Limb (tissue), 2 donors: ENCODE data around the gene TTC9C.
"Not testable (repeated sequence)": the region's sequence is repeated elsewhere in the genome, so short reads cannot be mapped to it uniquely, and the experiment has no call there.

Experiments used
- DNase-seq, 2 donors: peaks; one replicate each; pipeline ENCODE4 v3.0.0-alpha.2; 2016; ENCODE audit errors: extremely low spot score in 2 of 2

The TTC9C gene

GRCh38 chr11:62749931-62750330 lies 21.6 kb downstream of the TTC9C start:
- DNase-seq: not testable (repeated sequence)

DNA sequence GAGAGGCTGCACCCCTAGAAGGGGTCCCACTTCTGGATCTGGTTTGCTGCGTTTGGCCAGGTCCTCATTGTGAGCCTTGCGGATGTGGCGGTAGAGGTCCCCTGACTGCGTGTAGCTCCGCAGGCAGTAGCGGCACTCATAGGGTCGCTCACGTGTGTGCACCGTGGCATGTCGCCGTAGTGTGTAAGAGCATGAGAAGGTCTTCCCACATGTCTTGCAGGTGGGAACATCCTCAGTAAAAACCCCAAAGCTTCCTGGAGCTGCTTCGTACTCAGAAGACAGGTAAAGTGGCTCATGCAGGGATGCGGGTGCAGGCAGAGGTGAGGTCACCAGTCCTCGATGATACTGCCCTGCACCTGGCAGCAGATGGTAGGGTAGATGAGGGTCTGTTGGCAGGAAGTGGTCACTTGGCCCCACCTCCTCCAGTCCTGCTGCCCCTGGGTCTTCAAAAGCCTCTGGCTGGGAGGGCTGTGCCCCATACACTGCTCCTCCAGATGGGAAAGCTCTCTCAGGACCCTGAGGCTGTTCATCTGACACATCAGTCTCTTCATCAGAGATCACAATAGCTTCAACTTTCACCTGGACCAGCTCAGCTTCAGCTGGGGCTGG lies 24.0 kb downstream of the TTC9C start:
- DNase-seq: no peak

GRCh38 chr11:62752994-62753735 lies 24.9 kb downstream of the TTC9C start:
- no peak for DNase-seq

GRCh38 chr11:62753736-62754603 lies 25.7 kb downstream of the TTC9C start, which contains the start of gene ZBTB3:
ZBTB3 (minus strand) TSS chr11:62754160; CDS start chr11:62753664, 496 bp downstream.
- peak; percentile 96 to 100 for DNase-seq

GRCh38 chr11:62755086-62755615 lies 26.9 kb downstream of the TTC9C start:
- no peak for DNase-seq

DNA sequence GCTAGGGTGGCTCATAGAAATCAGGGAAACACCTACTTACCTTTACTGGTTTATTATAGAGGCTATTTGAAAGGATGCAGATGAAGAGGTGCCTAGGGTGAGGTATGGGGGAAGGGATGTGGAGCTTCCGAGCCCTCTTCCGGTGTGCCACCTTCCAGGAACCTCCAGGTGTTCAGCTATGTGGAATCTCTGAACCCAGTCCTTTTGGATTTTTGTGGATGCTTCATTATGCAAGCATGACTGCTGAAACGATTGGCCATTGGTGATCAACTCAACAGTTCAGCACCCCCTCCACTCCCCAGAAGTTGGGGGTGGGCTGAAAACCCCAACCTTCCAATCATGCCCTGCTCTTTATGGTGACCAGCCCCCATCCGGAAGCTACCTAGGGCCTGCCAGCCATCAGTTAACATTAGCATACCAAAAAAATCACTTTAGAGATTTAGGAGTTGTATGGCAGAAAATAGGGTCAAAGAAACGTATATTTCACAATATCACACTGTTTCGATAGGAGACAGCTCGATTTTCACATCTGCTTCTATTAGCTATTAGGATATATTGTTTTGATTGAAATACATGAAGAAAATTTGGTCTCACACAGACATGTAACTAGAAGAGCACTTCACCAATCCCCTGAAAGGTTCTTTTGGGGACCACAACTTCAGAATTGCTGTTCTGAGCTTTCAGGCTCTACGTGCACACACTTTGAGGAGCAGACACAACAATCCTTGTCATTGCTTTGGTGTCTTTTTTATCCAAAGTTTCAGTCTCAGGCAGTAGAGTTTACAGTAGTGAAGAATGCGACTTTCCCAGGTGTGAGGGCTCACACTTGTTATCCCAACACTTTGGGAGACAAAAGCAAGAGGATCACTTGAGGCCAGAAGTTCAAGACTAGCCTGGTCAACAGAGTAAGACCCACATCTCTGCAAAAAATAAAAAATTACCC lies 29.8 kb downstream of the TTC9C start:
- no peak for DNase-seq

DNA sequence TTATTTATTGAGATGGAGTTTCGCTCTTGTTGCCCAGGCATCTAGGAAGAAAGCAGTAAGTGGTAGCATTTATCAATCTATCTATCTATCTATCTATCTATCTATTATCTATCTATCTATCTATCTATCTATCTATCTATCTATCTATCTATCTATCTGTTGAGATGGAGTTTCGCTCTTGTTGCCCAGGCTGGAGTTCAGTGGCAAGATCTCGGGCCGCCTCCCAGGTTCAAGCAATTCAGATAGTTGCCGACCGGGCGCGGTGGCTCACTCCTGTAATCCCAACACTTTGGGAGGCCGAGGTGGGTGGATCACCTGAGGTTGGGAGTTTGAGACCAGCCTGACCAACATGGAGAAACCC lies 32.6 kb downstream of the TTC9C start:
- DNase-seq: not testable (repeated sequence)

DNA sequence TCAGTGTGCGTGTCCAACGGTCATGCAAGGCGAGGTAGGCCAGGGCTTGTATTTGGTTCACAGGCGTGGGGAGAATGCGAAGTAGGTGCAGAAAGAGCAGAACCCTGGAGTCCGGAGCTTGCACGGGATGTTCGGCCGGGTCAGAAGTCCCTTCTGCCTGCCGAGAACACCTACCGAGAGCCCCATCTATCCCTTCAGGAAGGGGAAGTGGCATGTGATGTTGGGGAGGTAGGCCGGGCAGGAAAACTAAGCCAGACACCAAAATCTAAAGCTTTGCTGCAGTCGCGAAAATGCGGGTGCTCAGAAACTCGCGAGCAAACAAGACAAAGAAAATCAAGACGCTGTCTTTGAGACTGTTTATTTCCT lies 42.5 kb downstream of the TTC9C start:
- peak in 1 of 2 donors; percentile 67 for DNase-seq

GRCh38 chr11:62771144-62772021 lies 43.1 kb downstream of the TTC9C start, which contains the start of gene TAF6L:
TAF6L (plus strand) TSS chr11:62771396; CDS start chr11:62775784, 4,388 bp downstream.
- DNase-seq: peak; percentile 97 to 98

- DNase-seq: no peak
Measured at GRCh38 chr11:62774407-62774806, 46.1 kb downstream of the TTC9C start.

DNA sequence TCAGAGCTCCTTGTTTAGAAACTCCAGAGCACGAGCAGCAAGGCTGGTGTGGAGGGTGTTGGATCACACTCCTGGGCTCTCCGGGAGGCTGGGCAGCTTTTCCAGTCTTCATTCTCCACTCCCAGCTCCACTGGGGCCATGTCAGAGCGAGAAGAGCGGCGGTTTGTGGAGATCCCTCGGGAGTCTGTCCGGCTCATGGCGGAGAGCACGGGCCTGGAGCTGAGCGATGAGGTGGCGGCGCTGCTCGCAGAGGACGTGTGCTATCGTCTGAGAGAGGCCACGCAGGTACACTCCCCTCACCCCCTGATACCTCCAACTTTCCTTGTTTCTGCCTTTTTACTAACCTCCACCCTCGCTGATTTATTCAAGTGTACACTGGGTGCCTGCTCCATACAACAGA lies 47.4 kb downstream of the TTC9C start:
- DNase-seq: no peak

- DNase-seq: no peak
Measured at GRCh38 chr11:62777389-62777788, 49.1 kb downstream of the TTC9C start.

DNA sequence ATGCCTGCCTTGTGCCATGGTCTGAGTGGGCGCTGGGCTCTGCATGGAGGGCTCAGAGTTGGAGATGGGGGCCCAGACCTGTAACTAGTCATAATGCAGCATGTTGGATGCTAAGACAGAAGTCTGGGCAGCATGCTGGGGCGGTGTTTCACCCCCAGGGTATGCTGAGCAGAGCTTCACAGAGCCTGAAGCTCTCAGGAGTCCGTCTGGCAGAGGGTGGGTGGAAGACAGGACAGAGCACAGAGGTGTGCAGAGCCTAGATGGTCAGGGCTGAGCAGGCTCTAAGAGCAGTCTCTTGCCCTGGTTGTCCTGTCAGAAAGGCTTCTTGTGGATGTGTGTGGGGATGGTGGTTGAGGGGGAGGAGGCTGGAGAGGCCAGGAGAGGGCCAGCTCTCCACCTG lies 50.2 kb downstream of the TTC9C start:
- no peak for DNase-seq

- DNase-seq: no peak
Measured at GRCh38 chr11:62782753-62783152, 54.5 kb downstream of the TTC9C start.

- peak; percentile 91 for DNase-seq
Measured at GRCh38 chr11:62786318-62787004, 58.2 kb downstream of the TTC9C start.

DNA sequence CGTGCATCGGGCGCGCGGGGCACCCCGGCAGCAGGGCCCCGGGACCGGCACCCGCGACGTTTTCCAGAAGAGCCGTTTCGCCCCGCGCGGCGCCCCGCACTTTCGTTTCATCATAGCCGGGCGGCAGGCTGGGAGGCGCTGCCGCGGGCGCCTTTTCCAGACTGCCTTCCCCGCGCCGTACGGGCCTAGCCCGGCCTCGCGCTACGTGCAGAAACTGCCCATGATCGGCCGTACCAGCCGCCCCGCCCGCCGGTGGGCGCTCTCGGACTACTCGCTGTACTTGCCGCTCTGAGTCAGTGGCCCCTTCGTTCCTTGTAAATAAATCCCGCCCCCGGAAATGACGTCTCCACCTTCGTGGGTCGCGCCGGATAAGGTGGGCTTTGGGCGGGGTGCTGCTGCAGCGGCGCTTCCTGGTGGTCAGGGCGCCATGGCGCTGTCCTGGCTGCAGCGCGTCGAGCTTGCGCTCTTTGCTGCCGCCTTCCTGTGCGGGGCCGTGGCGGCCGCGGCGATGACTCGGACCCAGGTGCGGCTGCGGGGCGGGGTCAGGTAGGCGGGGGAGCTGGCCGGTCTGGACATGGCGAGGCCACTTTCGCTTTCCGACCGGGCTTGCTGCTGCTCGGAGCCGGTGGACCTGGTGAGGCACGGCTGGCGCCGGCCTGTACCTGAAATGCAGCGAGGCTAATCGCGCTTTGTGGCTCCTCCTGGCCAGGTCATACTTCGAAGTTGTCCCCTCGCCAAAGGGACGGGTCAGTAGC lies 58.9 kb downstream of the TTC9C start, which contains the start of gene TMEM179B:
TSS of gene TMEM179B (plus strand) at position 398 of the 755 bp plus-strand sequence. CDS start at position 428, 30 bp downstream.
- peak; percentile 96 to 98 for DNase-seq
